Measurements from ENCODE around the gene GREB1. TPM values are rescaled to one million over a fixed set of nuclear protein-coding genes. Genes with fewer than 3 reads are reported as not detected.

GREB1 gene
- total RNA-seq, 1 experiment from 2014 or later = 0.62 TPM

GRCh38 chr2:11649093-11649492 is 115.2 kb downstream of the GREB1 start:
- DNase-seq = no peak
- intact Hi-C loops (cut with micrococcal nuclease) = no loop called here
- no peaks in the 10 kb centered on the region for H3K4me1 ChIP-seq (ENCODE audit: insufficient read depth, low read length)

GRCh38 chr2:11651856-11652548 is 118.2 kb downstream of the GREB1 start:
- no peak overlapping the region for H3K4me3 ChIP-seq (ENCODE audit: low read length)
- intact Hi-C loops (cut with micrococcal nuclease) = no loop called here
- peaks cover 13% of the 10 kb centered on the region for H3K4me1 ChIP-seq (ENCODE audit: insufficient read depth, low read length)
- H3K36me3 ChIP-seq (ENCODE audit: low read depth, low read length) = no peaks in the 10 kb centered on the region
- ATAC-seq = no peak; the same call in 1 of the 2 replicates
- H3K27me3 ChIP-seq (ENCODE audit: low read length) = no peaks in the 10 kb centered on the region
- no peak for TF ChIP-seq EZH2phosphoT487 (IDR thresholded peaks at IDR 0.05; ENCODE audit: borderline replicate concordance, low read length)
- TF ChIP-seq EZH2 (IDR thresholded peaks at IDR 0.05; ENCODE audit: low read length, unreplicated experiment) = no peak
- TF ChIP-seq CTCF (conservative IDR thresholded peaks at IDR 0.05; ENCODE audit: low read depth, low read length) = no peak
- peak overlapping the region; percentile 35 for H3K27ac ChIP-seq (ENCODE audit: low read length)
- ChIA-PET POLR2A (ENCODE audit: unreplicated experiment) (no interaction called here), CTCF (no interaction called here)
- H3K9ac ChIP-seq (ENCODE audit: low read length) = no peak overlapping the region
- H3K4me2 ChIP-seq (ENCODE audit: low read length) = no peak overlapping the region
- no peaks in the 10 kb centered on the region for H3K9me2 ChIP-seq (replicated peaks; ENCODE audit: low read length)
- H4K20me1 ChIP-seq (ENCODE audit: low read length) = no peaks in the 10 kb centered on the region
- H3K79me2 ChIP-seq (ENCODE audit: low read length) = no peaks in the 10 kb centered on the region
- no peaks in the 10 kb centered on the region for H3K9me3 ChIP-seq (ENCODE audit: low read length)
- no peaks in the 10 kb centered on the region for H3F3A ChIP-seq (ENCODE audit: low read length, unreplicated experiment)
- no TSS peak for BruUV-seq (replicated peaks)
- peak; percentile 14 for DNase-seq
- H2AFZ ChIP-seq (ENCODE audit: low read length) = no peak overlapping the region

More at GRCh38 chr2:11649093-11649492, 115.2 kb downstream of the GREB1 start:
- POLR2A ChIA-PET (ENCODE audit: unreplicated experiment) = no interaction called here
- H4K20me1 ChIP-seq (ENCODE audit: low read length) = no peaks in the 10 kb centered on the region
- no peaks in the 10 kb centered on the region for H3K9me3 ChIP-seq (ENCODE audit: low read length)
- no peak overlapping the region for H2AFZ ChIP-seq (ENCODE audit: low read length)
- no peaks in the 10 kb centered on the region for H3K36me3 ChIP-seq (ENCODE audit: low read depth, low read length)
- BruUV-seq (replicated peaks) = no TSS peak
- no peak overlapping the region for H3K4me2 ChIP-seq (ENCODE audit: low read length)
- H3K9ac ChIP-seq (ENCODE audit: low read length) = no peak overlapping the region
- no peaks in the 10 kb centered on the region for H3K9me2 ChIP-seq (replicated peaks; ENCODE audit: low read length)
- TF ChIP-seq EZH2 (IDR thresholded peaks at IDR 0.05; ENCODE audit: low read length, unreplicated experiment) = no peak
- no peak for TF ChIP-seq CTCF (conservative IDR thresholded peaks at IDR 0.05; ENCODE audit: low read depth, low read length)
- no peak for TF ChIP-seq EZH2phosphoT487 (IDR thresholded peaks at IDR 0.05; ENCODE audit: borderline replicate concordance, low read length)
- no peak overlapping the region for H3K27ac ChIP-seq (ENCODE audit: low read length)
- no peak for ATAC-seq
- H3F3A ChIP-seq (ENCODE audit: low read length, unreplicated experiment) = no peaks in the 10 kb centered on the region
- H3K4me3 ChIP-seq (ENCODE audit: low read length) = no peak overlapping the region
- CTCF ChIA-PET = no interaction called here
- no peaks in the 10 kb centered on the region for H3K79me2 ChIP-seq (ENCODE audit: low read length)
- no peaks in the 10 kb centered on the region; the same call in 1 of the 2 replicates for H3K27me3 ChIP-seq (ENCODE audit: low read length)

- ATAC-seq (no peak), DNase-seq (no peak)
- H3K4me1 ChIP-seq (ENCODE audit: insufficient read depth, low read length) = peaks cover 18% of the 10 kb centered on the region
- H3K27ac ChIP-seq (ENCODE audit: low read length) = peak overlapping the region; percentile 35
- no peaks in the 10 kb centered on the region for H3F3A ChIP-seq (ENCODE audit: low read length, unreplicated experiment)
- no TSS peak for BruUV-seq (replicated peaks)
- no peaks in the 10 kb centered on the region for H3K9me3 ChIP-seq (ENCODE audit: low read length)
- intact Hi-C loops (cut with micrococcal nuclease) = no loop called here
- ChIA-PET POLR2A (ENCODE audit: unreplicated experiment) (no interaction called here), CTCF (no interaction called here)
- no peak overlapping the region for H3K4me3 ChIP-seq (ENCODE audit: low read length)
- H3K27me3 ChIP-seq (ENCODE audit: low read length) = no peaks in the 10 kb centered on the region
- H3K9ac ChIP-seq (ENCODE audit: low read length) = no peak overlapping the region
- H3K4me2 ChIP-seq (ENCODE audit: low read length) = no peak overlapping the region
- TF ChIP-seq EZH2phosphoT487 (IDR thresholded peaks at IDR 0.05; ENCODE audit: borderline replicate concordance, low read length) (no peak), EZH2 (IDR thresholded peaks at IDR 0.05; ENCODE audit: low read length, unreplicated experiment) (no peak), CTCF (conservative IDR thresholded peaks at IDR 0.05; ENCODE audit: low read depth, low read length) (no peak)
- no peaks in the 10 kb centered on the region for H4K20me1 ChIP-seq (ENCODE audit: low read length)
- no peaks in the 10 kb centered on the region for H3K36me3 ChIP-seq (ENCODE audit: low read depth, low read length)
- no peaks in the 10 kb centered on the region for H3K9me2 ChIP-seq (replicated peaks; ENCODE audit: low read length)
- H2AFZ ChIP-seq (ENCODE audit: low read length) = no peak overlapping the region
- no peaks in the 10 kb centered on the region for H3K79me2 ChIP-seq (ENCODE audit: low read length)
These were observed 118.7 kb downstream of the GREB1 start for GRCh38 chr2:11652553-11652952.
